GM18517 (cell line): ENCODE measurements around the gene HS6ST1.

Source experiments
- ATAC-seq: cut with Tn5 transposase; IDR thresholded peaks from one replicate; pipeline ENCODE4 v1.9.1; 2021; ENCODE audit warnings: mild to moderate bottlenecking, moderate library complexity; ENCODE audit not compliant: unreplicated experiment

HS6ST1 gene

GRCh38 chr2:128311216-128311754, 7.4 kb downstream of the HS6ST1 start:
- no peak for ATAC-seq

- no peak for ATAC-seq
Measured at GRCh38 chr2:128310761-128311160, 7.9 kb downstream of the HS6ST1 start.

GRCh38 chr2:128310094-128310716, 8.5 kb downstream of the HS6ST1 start:
- ATAC-seq = no peak

GRCh38 chr2:128309280-128310093, 9.2 kb downstream of the HS6ST1 start:
- no peak for ATAC-seq

GRCh38 chr2:128308889-128309279, 9.8 kb downstream of the HS6ST1 start:
- ATAC-seq = no peak

- no peak for ATAC-seq
Measured at GRCh38 chr2:128308284-128308731, 10.4 kb downstream of the HS6ST1 start.

GRCh38 chr2:128307595-128307994, 11.1 kb downstream of the HS6ST1 start:
- no peak for ATAC-seq

- ATAC-seq = no peak
Measured at GRCh38 chr2:128306931-128307460, 11.7 kb downstream of the HS6ST1 start.

GRCh38 chr2:128306081-128306930, 12.4 kb downstream of the HS6ST1 start:
- ATAC-seq = no peak

GRCh38 chr2:128305555-128306080, 13.1 kb downstream of the HS6ST1 start:
- peak; percentile 85 for ATAC-seq

- ATAC-seq = no peak
Measured at GRCh38 chr2:128304715-128305554, 13.7 kb downstream of the HS6ST1 start.

- no peak for ATAC-seq
Measured at GRCh38 chr2:128304330-128304714, 14.3 kb downstream of the HS6ST1 start.

- ATAC-seq = no peak
Measured at GRCh38 chr2:128303911-128304310, 14.8 kb downstream of the HS6ST1 start.

- no peak for ATAC-seq
Measured at GRCh38 chr2:128303095-128303791, 15.4 kb downstream of the HS6ST1 start.

- no peak for ATAC-seq
Measured at GRCh38 chr2:128302744-128303067, 16.0 kb downstream of the HS6ST1 start.

- no peak for ATAC-seq
Measured at GRCh38 chr2:128302011-128302743, 16.5 kb downstream of the HS6ST1 start.

- no peak for ATAC-seq
Measured at GRCh38 chr2:128301501-128301966, 17.1 kb downstream of the HS6ST1 start.

GRCh38 chr2:128301021-128301420, 17.6 kb downstream of the HS6ST1 start:
- ATAC-seq = no peak
